GM12878 (cell line): ENCODE measurements around the gene GALNT6. TPM values are rescaled to one million over a fixed set of nuclear protein-coding genes. Genes with fewer than 3 reads are reported as not detected.

Experiments used
- ATAC-seq: fragments of 200-7000 bp; cut with Tn5 transposase; 3 replicates; pipeline ENCODE4 v1.9.1; 2020; ENCODE audit warnings: mild to moderate bottlenecking, moderate library complexity
- BruUV-seq: library from RNA; stranded (reverse); fragments of 400-500 nt; replicated peaks from 2 replicates; lab custom pipeline; 2021; lab: Mats Ljungman, UMichigan
- CTCF ChIA-PET: fragments of 300-600 bp; sonication (Branson Sonifier 250); formaldehyde crosslinking; extraction: SDS; loops from one replicate; lab custom pipeline; 2021; ENCODE audit warnings: inconsistent platforms; lab: Yijun Ruan, JAX
- POLR2A ChIA-PET: fragments of 350-600 bp; formaldehyde crosslinking; extraction: SDS; loops from one replicate; lab custom pipeline; 2021; ENCODE audit warnings: inconsistent platforms; lab: Charles Lee
- RAD21 ChIA-PET: fragments of 300-600 bp; sonication (Branson Sonifier 250); formaldehyde crosslinking; loops from one replicate; lab custom pipeline; 2023; ENCODE audit warnings: antibody characterized with exemption; ENCODE audit not compliant: unreplicated experiment; lab: Charles Lee
- SMC1A ChIA-PET: fragments of 300-600 bp; sonication (Branson Sonifier 250); formaldehyde crosslinking; loops from one replicate; lab custom pipeline; 2023; ENCODE audit not compliant: unreplicated experiment, uncharacterized antibody; lab: Charles Lee
- DNase-seq: peaks from one replicate; pipeline ENCODE4 v3.0.0-alpha.2; 2011; ENCODE audit warnings: low read depth, low spot score
- FAIRE-seq: peaks from 3 replicates; lab custom pipeline; 2011; peaks lifted over from hg19 to GRCh38; lab: Jason Lieb, UNC
- H2AFZ ChIP-seq: 2 replicates; pipeline ENCODE4 v1.6.0; 2011; ENCODE audit warnings: low read depth, low read length, control low read depth; ENCODE audit not compliant: control insufficient read depth
- H3K27ac ChIP-seq: 2 replicates; pipeline ENCODE4 v1.5.1; 2011; ENCODE audit warnings: control low read depth; ENCODE audit not compliant: control insufficient read depth, insufficient read depth
- H3K27me3 ChIP-seq, 2 experiments: replicated peaks in 1 of 2; 2 replicates each; pipeline versions ENCODE4 v1.6.0 to v1.6.1; 2011; ENCODE audit warnings: low read length in 1 of 2; ENCODE audit not compliant: control insufficient read depth in 2 of 2, insufficient read depth in 2 of 2
- H3K36me3 ChIP-seq, 2 experiments: 2 replicates each; pipeline ENCODE4 v1.5.1; 2011; ENCODE audit warnings: low read length in 1 of 2; ENCODE audit not compliant: control insufficient read depth in 2 of 2, insufficient read depth in 2 of 2
- H3K4me1 ChIP-seq: 2 replicates; pipeline ENCODE4 v1.6.1; 2011; ENCODE audit warnings: mild to moderate bottlenecking, low read length, moderate library complexity, mixed read lengths; ENCODE audit not compliant: control insufficient read depth, insufficient read depth
- H3K4me2 ChIP-seq: 2 replicates; pipeline ENCODE4 v1.6.0; 2011; ENCODE audit warnings: control low read depth; ENCODE audit not compliant: control insufficient read depth, insufficient read depth
- H3K4me3 ChIP-seq: fragments of 200-600 bp; sonication (generic); 2 replicates; pipeline ENCODE4 v1.5.1; 2016
- H3K79me2 ChIP-seq: 2 replicates; pipeline ENCODE4 v1.6.0; 2011; ENCODE audit warnings: low read length; ENCODE audit not compliant: control insufficient read depth, insufficient read depth
- H3K9ac ChIP-seq: 2 replicates; pipeline ENCODE4 v1.8.0; 2011; ENCODE audit warnings: low read length, control low read depth, mixed read lengths; ENCODE audit not compliant: control insufficient read depth, insufficient read depth
- H3K9me3 ChIP-seq: replicated peaks from 3 replicates; pipeline ENCODE4 v1.5.1; 2011; ENCODE audit warnings: mild to moderate bottlenecking, low read length; ENCODE audit not compliant: control insufficient read depth, insufficient read depth
- H4K20me1 ChIP-seq: 2 replicates; pipeline ENCODE4 v1.6.0; 2011; ENCODE audit not compliant: control insufficient read depth, insufficient read depth
- CREB1 ChIP-seq: IDR thresholded peaks from 2 replicates; pipeline ENCODE4 v1.6.1; 2012; ENCODE audit warnings: low read depth, mild to moderate bottlenecking, inconsistent platforms
- EGR1 ChIP-seq, 2 experiments: IDR thresholded peaks; 1 replicate in 1 of 2; 2 replicates in 1 of 2; pipeline ENCODE4 v1.6.1; 2011 to 2012; ENCODE audit warnings: low read depth in 2 of 2, low read length in 2 of 2, borderline replicate concordance in 1 of 2, mild to moderate bottlenecking in 1 of 2, moderate library complexity in 1 of 2
- EP300 ChIP-seq, 2 experiments: fragments of 150-350 bp in 1 of 2; IDR thresholded peaks; 2 replicates each; pipeline ENCODE4 v1.6.1; 2011 to 2012; ENCODE audit warnings: low read depth in 2 of 2, low read length in 2 of 2, borderline replicate concordance in 1 of 2, improper control_type of control experiment in 1 of 2, inconsistent platforms in 1 of 2; ENCODE audit not compliant: control insufficient read depth in 1 of 2
- GABPA ChIP-seq: IDR thresholded peaks from 2 replicates; pipeline ENCODE4 v1.6.1; 2014; ENCODE audit warnings: antibody characterized with exemption, low read depth, mild to moderate bottlenecking, inconsistent platforms
- NFYB ChIP-seq: IDR thresholded peaks from 2 replicates; pipeline ENCODE4 v1.6.1; 2011; ENCODE audit warnings: low read depth, mild to moderate bottlenecking, low read length, improper control_type of control experiment, moderate library complexity; ENCODE audit not compliant: insufficient read depth
- RUNX3 ChIP-seq: IDR thresholded peaks from 2 replicates; pipeline ENCODE4 v1.6.1; 2012; ENCODE audit warnings: low read length, inconsistent platforms
- SIX5 ChIP-seq: IDR thresholded peaks from 2 replicates; pipeline ENCODE4 v1.6.1; 2011; ENCODE audit warnings: mild to moderate bottlenecking, low read depth, low read length, moderate library complexity; ENCODE audit not compliant: severe bottlenecking
- SMARCA5 ChIP-seq: fragments of 450-650 bp; IDR thresholded peaks from 2 replicates; pipeline ENCODE4 v1.6.1; 2017; ENCODE audit warnings: mild to moderate bottlenecking
- SMC3 ChIP-seq: IDR thresholded peaks from 2 replicates; pipeline ENCODE4 v1.6.1; 2011; ENCODE audit warnings: low read length, improper control_type of control experiment, borderline replicate concordance
- STAT3 ChIP-seq: IDR thresholded peaks from 2 replicates; pipeline ENCODE4 v1.6.1; 2011; ENCODE audit warnings: low read depth, low read length, improper control_type of control experiment
- WGBS: methylation state at CpG from one replicate; pipeline ENCODE4 v1.1.6; 2016; ENCODE audit warnings: low lambda C conversion rate; ENCODE audit not compliant: insufficient replicate concordance, insufficient coverage; ENCODE audit errors: missing lambda C conversion rate; 5-methylcytosine and 5-hydroxymethylcytosine counted together
- in situ Hi-C: fragments of 300-500 bp; cut with MboI; formaldehyde crosslinking; loops from 9 replicates; pipeline ENCODE4 v1.14.3; 2018; ENCODE audit warnings: mixed read lengths
- intact Hi-C: fragments of 100-400 bp; cut with micrococcal nuclease; formaldehyde crosslinking; loops from one replicate; pipeline ENCODE4 v1.14.2; 2022; ENCODE audit not compliant: unreplicated experiment
- polyA plus RNA-seq, 11 experiments: library from polyadenylated mRNA; depleted of rRNA in 4 of 11; unstranded in 6 of 11; stranded (reverse) in 5 of 11; fragments of >200 nt; fragmentation: Nextera tagmentation in 4 of 11; fragmentation: Illumina TruSeq in 1 of 11; extraction: Ambion mirVana in 4 of 11; extraction: Trizol in 1 of 11; gene quantifications; 1 replicate in 1 of 11; 2 replicates in 10 of 11; pipeline versions ENCODE4 v1.2.1 to v1.2.3, GENCODE V29; 2011 to 2016; ENCODE audit warnings: inconsistent platforms in 2 of 11, missing spikeins in 2 of 11, low read depth in 1 of 11
- total RNA-seq, 4 experiments: library from RNA; depleted of rRNA in 3 of 4; stranded (reverse); fragments of >200 nt in 3 of 4; fragmentation: Illumina TruSeq in 1 of 4; extraction: Trizol in 1 of 4; gene quantifications; 2 replicates each; pipeline versions ENCODE4 v1.2.1 to v1.2.3, GENCODE V29; 2013 to 2021

The GALNT6 gene
- total and polyA plus RNA-seq, 10 of the 15 experiments (the other 5 are each of a cell fraction or from before 2014, with no cell fraction given), result 6.6 to 40.4 (median 23.7) TPM

- ChIA-PET RAD21 (interaction anchor here (1.1 to 1.4 kb wide), 2 partner anchors 14 to 18 kb away, joined by 3 read pairs; no protein-coding TSS in a partner anchor), CTCF (interaction anchor here (0.9 kb wide), 1 partner anchor 15 kb away, joined by 3 read pairs; no protein-coding TSS in a partner anchor)
- Histone ChIP-seq H3K9ac (no peak overlapping the region), H2AFZ (no peak overlapping the region), H3K27ac (no peak overlapping the region), H3K36me3 (peaks cover 0 to 3% of the 10 kb centered on the region in 2 experiments; a peak in 3 of 4 replicates)
- ATAC-seq, result no peak
- intact Hi-C loops, result no loop called here
- WGBS, result 67% methylated on average over 4 of the region's 4 CpGs
- TF ChIP-seq CREB1, result no peak
- TF ChIP-seq SMC3, result no peak
- TF ChIP-seq STAT3, result no peak
- TF ChIP-seq NFYB, result no peak
- TF ChIP-seq, all 136 proteins: peak for 0
- BruUV-seq, result no TSS peak
- Histone ChIP-seq H3K79me2 (peaks cover 16% of the 10 kb centered on the region), H3K4me1 (peaks cover 37% of the 10 kb centered on the region), H3K9me3 (no peaks in the 10 kb centered on the region), H3K4me3 (no peak overlapping the region), H3K4me2 (no peak overlapping the region), H3K27me3 (no peaks in the 10 kb centered on the region), H4K20me1 (no peaks in the 10 kb centered on the region)
- ChIA-PET SMC1A (interaction anchor here (0.7 to 1.8 kb wide), 7 partner anchors 9 to 146 kb away, joined by 3 to 5 read pairs (median 4); no protein-coding TSS in a partner anchor), POLR2A (interaction anchor here (0.8 to 1.2 kb wide), 2 partner anchors 9 to 18 kb away, joined by 3 to 5 read pairs; no protein-coding TSS in a partner anchor)
- FAIRE-seq, result no peak
- DNase-seq, result no peak
- in situ Hi-C loops, result no loop called here
Measured at GRCh38 chr12:51386351-51386750, 4.9 kb downstream of the GALNT6 start.

GRCh38 chr12:51383269-51383905 lies 7.8 kb downstream of the GALNT6 start:
- no peak overlapping the region for H3K27ac ChIP-seq
- H3K36me3 ChIP-seq, result peaks cover 0 to 8% of the 10 kb centered on the region in 2 experiments; a peak in 3 of 4 replicates
- peak; percentile 49 for ATAC-seq
- H3K4me2 ChIP-seq, result peak overlapping the region; percentile 54; the same call in 1 of the 2 replicates
- no peak for DNase-seq
- in situ Hi-C loops (no loop called here), intact Hi-C loops (no loop called here)
- ChIA-PET RAD21 (interaction anchor here (1.0 to 1.6 kb wide), 2 partner anchors 12 to 14 kb away, joined by 3 to 6 read pairs; no protein-coding TSS in a partner anchor), POLR2A (interaction anchor here (0.6 to 1.5 kb wide), 4 partner anchors 9 to 51 kb away, joined by 3 to 7 read pairs (median 4); no protein-coding TSS in a partner anchor), CTCF (interaction anchor here (0.6 to 1.8 kb wide), 6 partner anchors 12 to 149 kb away, joined by 3 to 5 read pairs (median 4); no protein-coding TSS in a partner anchor), SMC1A (interaction anchor here (0.6 to 1.3 kb wide), 5 partner anchors 8 to 23 kb away, joined by 3 to 4 read pairs (median 3); partner anchors contain the start of gene GALNT6)
- no peaks in the 10 kb centered on the region for H3K9me3 ChIP-seq
- H3K27me3 ChIP-seq, result no peaks in the 10 kb centered on the region
- FAIRE-seq, result no peak
- 0 out of 2 replicates have a peak, but pooled peaks cover 2% of the 10 kb centered on the region for H3K79me2 ChIP-seq
- H4K20me1 ChIP-seq, result no peaks in the 10 kb centered on the region
- no TSS peak for BruUV-seq
- H3K9ac ChIP-seq, result no peak overlapping the region
- TF ChIP-seq RUNX3, result peak; percentile 75
- no peak for TF ChIP-seq SMARCA5
- TF ChIP-seq EGR1 (IDR thresholded peaks at IDR 0.05; ENCODE audit: borderline replicate concordance in 1 of 2, low read depth in 2 of 2, low read length in 2 of 2), result no peak
- TF ChIP-seq SIX5, result no peak
- no peak for TF ChIP-seq EP300 (IDR thresholded peaks at IDR 0.05; ENCODE audit: borderline replicate concordance in 1 of 2, control insufficient read depth in 1 of 2, low read depth in 2 of 2, low read length in 2 of 2)
- no peak for TF ChIP-seq GABPA
- WGBS, result 84% methylated on average over 6 of the region's 6 CpGs
- H2AFZ ChIP-seq, result no peak overlapping the region
- H3K4me3 ChIP-seq, result no peak overlapping the region
- peaks cover 27% of the 10 kb centered on the region for H3K4me1 ChIP-seq
